Muscle layer of colon (tissue), 2 donors: ENCODE data around the gene LRRC8B.

Source experiments
- H3K27ac ChIP-seq: one replicate; pipeline ENCODE4 v1.7.0; 2013; ENCODE audit warnings: low read depth, mild to moderate bottlenecking, low read length, moderate library complexity
- H3K27me3 ChIP-seq, 2 donors: one replicate each; pipeline ENCODE4 v1.7.0; 2013; ENCODE audit warnings: low read length in 2 of 2, mild to moderate bottlenecking in 2 of 2; ENCODE audit not compliant: insufficient read depth in 2 of 2, control insufficient read depth in 1 of 2
- H3K36me3 ChIP-seq: one replicate; pipeline ENCODE4 v1.7.0; 2013; ENCODE audit warnings: mild to moderate bottlenecking, low read length; ENCODE audit not compliant: insufficient read depth
- H3K4me1 ChIP-seq: one replicate; pipeline ENCODE4 v1.7.0; 2013; ENCODE audit warnings: mild to moderate bottlenecking, low read length; ENCODE audit not compliant: insufficient read depth
- H3K4me3 ChIP-seq, 2 donors: one replicate each; pipeline ENCODE4 v1.7.0; 2013; ENCODE audit warnings: low read length in 2 of 2, low read depth in 1 of 2, mild to moderate bottlenecking in 1 of 2, moderate library complexity in 1 of 2
- H3K9ac ChIP-seq: one replicate; pipeline ENCODE4 v1.7.0; 2013; ENCODE audit warnings: low read length
- H3K9me3 ChIP-seq: one replicate; pipeline ENCODE4 v1.7.0; 2013; ENCODE audit warnings: mild to moderate bottlenecking, low read length
- donor health status: abdominal sarcoma.
- donor health status: Adenocarcinoma of cecum.

The LRRC8B gene

GRCh38 chr1:89605692-89606091 lies 81.1 kb downstream of the LRRC8B start:
- Histone ChIP-seq H3K9me3 (no peaks in the 10 kb centered on the region), H3K4me3 (no peak overlapping the region), H3K27me3 (no peaks in the 10 kb centered on the region), H3K4me1 (no peaks in the 10 kb centered on the region), H3K9ac (no peak overlapping the region), H3K36me3 (no peaks in the 10 kb centered on the region), H3K27ac (no peak overlapping the region)

DNA sequence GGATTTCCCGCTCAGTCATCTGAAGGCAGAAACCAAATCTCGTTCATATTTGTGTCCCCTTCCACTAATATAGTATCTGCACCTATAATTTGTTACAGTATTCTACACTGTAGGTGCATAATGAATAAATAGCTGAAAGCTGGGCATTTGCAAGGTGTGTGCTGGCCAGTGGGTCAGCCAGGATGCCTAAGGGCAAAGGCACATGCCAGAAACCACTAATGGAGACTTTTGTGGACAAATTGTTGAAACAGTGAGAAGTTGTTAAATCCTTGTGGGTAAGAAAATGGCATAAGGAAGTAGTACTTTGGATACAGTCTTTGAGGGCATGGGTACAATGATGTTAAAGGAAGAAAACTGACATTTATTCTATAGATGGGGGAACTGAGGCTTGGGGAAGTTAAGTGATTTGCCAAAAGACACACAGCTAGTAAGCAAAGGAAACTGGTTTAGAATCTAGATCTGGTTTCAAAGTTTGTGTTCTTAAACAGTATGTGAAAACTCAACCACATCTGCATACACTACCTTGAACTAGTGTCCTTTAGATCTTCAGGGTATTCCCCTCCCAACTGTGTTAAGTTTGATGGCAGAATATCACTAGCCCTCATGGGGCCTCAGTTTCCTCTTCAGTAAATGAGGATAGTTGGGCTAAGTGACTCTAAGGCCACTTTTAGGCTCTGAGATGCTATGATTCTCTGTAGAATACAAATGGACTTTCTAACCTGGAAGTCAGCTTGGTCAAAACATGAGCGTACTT lies 81.8 kb downstream of the LRRC8B start:
- Histone ChIP-seq H3K36me3 (no peaks in the 10 kb centered on the region), H3K4me3 (no peak overlapping the region), H3K9ac (no peak overlapping the region), H3K9me3 (no peaks in the 10 kb centered on the region), H3K4me1 (no peaks in the 10 kb centered on the region), H3K27ac (no peak overlapping the region), H3K27me3 (no peaks in the 10 kb centered on the region)

DNA sequence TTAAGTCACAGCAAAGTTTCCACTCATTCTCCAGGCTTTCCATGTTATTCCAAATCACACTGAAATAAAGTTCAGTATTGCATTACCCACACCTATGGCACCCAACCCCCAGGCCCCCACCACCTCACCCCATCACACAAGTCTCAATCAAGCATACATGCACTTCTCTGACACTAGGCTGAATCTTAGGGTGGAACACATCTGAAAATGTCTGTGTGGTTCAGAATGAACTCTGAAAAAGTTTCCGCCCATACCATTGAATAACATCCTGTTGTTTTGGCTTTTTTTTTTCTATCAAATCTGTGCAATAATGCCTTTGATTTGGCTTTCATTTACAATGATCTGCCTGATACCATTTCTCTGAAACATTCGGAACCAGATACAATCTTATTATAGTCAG lies 82.5 kb downstream of the LRRC8B start:
- Histone ChIP-seq H3K9me3 (no peaks in the 10 kb centered on the region), H3K4me3 (no peak overlapping the region), H3K9ac (no peak overlapping the region), H3K27me3 (no peaks in the 10 kb centered on the region), H3K36me3 (no peaks in the 10 kb centered on the region), H3K27ac (no peak overlapping the region), H3K4me1 (no peaks in the 10 kb centered on the region)

DNA sequence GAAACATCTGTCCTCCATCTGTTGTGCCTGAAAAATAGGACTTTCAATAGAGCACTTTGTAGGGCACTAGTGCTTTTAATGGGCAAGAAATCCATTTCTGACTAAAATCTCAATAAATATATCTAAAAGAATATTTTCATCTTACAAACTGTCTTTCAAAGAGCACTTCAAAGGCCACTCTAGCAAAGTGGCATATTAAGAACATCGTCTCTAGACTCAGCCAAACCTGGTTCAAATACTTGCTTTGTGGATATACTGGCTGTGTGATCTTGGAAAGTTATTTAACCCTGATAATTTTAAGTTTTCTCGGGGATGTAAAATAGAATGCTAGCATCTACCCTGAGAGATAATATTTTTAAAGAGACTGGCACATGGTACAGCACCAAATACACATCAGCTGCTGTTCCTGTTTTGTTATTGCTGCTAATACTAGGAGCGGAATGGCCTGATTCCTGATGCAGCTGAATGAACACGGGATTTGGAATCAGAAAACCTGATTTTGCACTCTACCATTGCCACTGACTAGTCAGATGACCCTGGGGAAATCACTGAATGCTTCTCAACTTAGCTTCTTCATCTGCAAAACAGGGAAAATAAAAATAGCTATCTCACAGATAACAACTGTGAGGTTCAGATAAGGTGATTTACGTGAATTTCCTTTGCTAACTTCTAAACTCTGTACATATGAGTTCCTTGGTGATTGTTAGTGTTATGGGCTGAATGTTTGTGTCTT lies 83.1 kb downstream of the LRRC8B start:
- Histone ChIP-seq H3K9ac (no peak overlapping the region), H3K27me3 (no peaks in the 10 kb centered on the region), H3K4me1 (no peaks in the 10 kb centered on the region), H3K27ac (no peak overlapping the region), H3K36me3 (no peaks in the 10 kb centered on the region), H3K9me3 (no peaks in the 10 kb centered on the region), H3K4me3 (no peak overlapping the region)

DNA sequence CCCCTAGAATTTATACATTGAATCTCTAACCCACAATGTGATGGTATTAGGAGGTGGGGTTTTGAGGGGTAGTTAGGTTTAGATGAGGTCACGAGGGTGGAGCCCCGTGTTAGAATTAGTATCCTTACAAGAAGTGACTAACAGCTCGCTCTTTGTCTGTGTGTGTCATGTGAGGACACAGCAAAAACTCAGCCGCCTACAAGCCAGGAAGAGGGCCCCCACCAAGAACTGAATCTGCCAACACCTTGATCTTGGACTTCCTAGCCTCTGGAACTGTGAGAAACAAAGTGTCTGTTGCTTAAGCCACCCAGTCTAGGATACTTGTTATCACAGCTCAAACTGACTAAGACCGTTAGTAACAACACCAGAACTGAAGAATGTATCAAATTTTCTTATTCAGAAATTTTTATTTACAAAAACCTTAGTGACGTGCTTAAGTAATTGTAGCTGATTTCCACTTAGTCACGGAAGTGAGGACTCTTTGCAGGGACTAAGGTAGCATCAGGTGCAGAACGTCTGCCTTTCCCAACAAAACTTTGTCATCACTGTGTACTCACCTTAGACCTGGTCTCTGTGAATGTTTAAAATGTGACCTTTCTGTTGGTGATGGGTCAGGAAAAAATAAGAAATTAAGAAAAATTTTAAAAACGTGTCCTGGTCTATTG lies 83.8 kb downstream of the LRRC8B start:
- H3K27ac ChIP-seq, result no peak overlapping the region
- H3K9ac ChIP-seq, result no peak overlapping the region
- H3K4me3 ChIP-seq, result no peak overlapping the region
- no peaks in the 10 kb centered on the region for H3K4me1 ChIP-seq
- no peaks in the 10 kb centered on the region for H3K9me3 ChIP-seq
- no peaks in the 10 kb centered on the region for H3K27me3 ChIP-seq
- H3K36me3 ChIP-seq, result no peaks in the 10 kb centered on the region

DNA sequence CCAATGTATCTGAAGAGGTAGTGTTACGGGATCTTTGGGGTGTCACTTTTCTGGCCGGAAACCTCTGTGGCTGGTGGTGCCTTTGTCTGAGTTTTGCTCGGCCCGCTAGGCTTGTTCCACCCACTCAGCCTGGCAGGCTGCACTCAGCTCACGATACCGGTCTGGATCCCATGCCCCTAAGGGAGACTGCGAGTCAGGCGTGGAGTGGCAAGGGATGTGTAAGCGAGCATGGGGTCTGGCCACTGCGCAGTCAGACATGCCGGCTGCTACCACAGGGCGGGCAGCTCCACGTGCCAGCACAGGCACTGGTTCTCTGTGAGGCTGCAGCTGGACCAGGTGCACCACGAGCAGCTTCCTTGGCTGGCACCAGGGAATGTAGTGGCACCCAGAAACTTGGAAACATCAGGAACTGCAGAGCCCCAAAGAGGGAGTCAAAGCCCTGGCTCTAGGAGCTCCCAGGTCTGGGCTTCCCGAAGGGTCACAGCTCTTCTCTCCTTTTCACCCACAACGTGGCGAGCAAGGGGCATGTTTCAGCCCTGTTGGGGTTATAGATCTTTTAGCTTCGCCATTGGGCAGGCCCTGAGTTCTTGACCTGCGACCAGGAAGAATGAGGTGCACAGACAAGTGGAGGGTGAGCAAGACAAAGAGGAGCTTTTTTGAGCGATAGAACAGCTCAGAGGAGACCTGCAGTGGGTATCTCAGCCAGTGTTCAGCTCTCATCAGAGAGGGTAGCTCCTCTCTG lies 84.5 kb downstream of the LRRC8B start:
- Histone ChIP-seq H3K36me3 (no peaks in the 10 kb centered on the region), H3K9me3 (no peaks in the 10 kb centered on the region)

GRCh38 chr1:89609781-89610456 lies 85.3 kb downstream of the LRRC8B start:
- no peaks in the 10 kb centered on the region for H3K36me3 ChIP-seq
- H3K27me3 ChIP-seq, result no peaks in the 10 kb centered on the region
- H3K4me3 ChIP-seq, result no peak overlapping the region
- H3K9me3 ChIP-seq, result no peaks in the 10 kb centered on the region
- H3K4me1 ChIP-seq, result no peaks in the 10 kb centered on the region
- H3K9ac ChIP-seq, result no peak overlapping the region
- H3K27ac ChIP-seq, result no peak overlapping the region

More for the DNA sequence above, 84.5 kb downstream of the LRRC8B start:
- no peaks in the 10 kb centered on the region for H3K4me1 ChIP-seq
- H3K4me3 ChIP-seq, result no peak overlapping the region
- H3K27ac ChIP-seq, result no peak overlapping the region
- H3K27me3 ChIP-seq, result no peaks in the 10 kb centered on the region
- no peak overlapping the region for H3K9ac ChIP-seq

- H3K9me3 ChIP-seq, result no peaks in the 10 kb centered on the region
- no peaks in the 10 kb centered on the region for H3K27me3 ChIP-seq
- H3K4me1 ChIP-seq, result no peaks in the 10 kb centered on the region
- no peaks in the 10 kb centered on the region for H3K36me3 ChIP-seq
- H3K4me3 ChIP-seq, result no peak overlapping the region
- no peak overlapping the region for H3K27ac ChIP-seq
- no peak overlapping the region for H3K9ac ChIP-seq
These were observed 85.9 kb downstream of the LRRC8B start for GRCh38 chr1:89610457-89611011.

GRCh38 chr1:89611721-89612120 lies 87.1 kb downstream of the LRRC8B start:
- no peaks in the 10 kb centered on the region for H3K36me3 ChIP-seq
- no peaks in the 10 kb centered on the region for H3K27me3 ChIP-seq
- no peaks in the 10 kb centered on the region for H3K4me1 ChIP-seq
- H3K9me3 ChIP-seq, result no peaks in the 10 kb centered on the region
- H3K4me3 ChIP-seq, result no peak overlapping the region
- no peak overlapping the region for H3K27ac ChIP-seq
- no peak overlapping the region for H3K9ac ChIP-seq

DNA sequence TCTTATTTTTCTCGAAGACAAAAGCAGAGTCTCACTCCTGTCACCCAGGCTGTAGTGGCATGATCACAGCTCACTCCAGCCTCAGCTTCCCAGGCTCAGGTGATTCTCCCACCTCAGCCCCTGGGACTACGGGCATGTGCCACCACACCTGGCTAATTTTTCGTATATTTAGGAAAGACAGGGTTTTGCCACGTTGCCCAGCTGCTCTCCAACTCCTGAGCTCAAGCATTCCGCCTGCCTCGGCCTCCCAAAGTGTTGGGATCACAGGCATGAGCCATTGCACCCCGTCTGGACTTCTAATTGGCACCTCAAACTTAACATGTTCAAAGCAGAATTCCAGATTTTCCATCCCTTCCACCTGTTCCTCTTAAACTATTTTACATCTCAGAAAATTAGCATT lies 89.3 kb downstream of the LRRC8B start:
- Histone ChIP-seq H3K4me3 (no peak overlapping the region), H3K27me3 (no peaks in the 10 kb centered on the region), H3K9me3 (no peaks in the 10 kb centered on the region), H3K9ac (no peak overlapping the region), H3K27ac (no peak overlapping the region), H3K4me1 (no peaks in the 10 kb centered on the region), H3K36me3 (no peaks in the 10 kb centered on the region)
